ENCODE results near the gene STK25.
A peak's percentile ranks its signal among the peaks of the same experiment; 100 is the strongest.
"Not testable (repeated sequence)": the region's sequence is repeated elsewhere in the genome, so short reads cannot be mapped to it uniquely, and the experiment has no call there.

Gene STK25

DNA sequence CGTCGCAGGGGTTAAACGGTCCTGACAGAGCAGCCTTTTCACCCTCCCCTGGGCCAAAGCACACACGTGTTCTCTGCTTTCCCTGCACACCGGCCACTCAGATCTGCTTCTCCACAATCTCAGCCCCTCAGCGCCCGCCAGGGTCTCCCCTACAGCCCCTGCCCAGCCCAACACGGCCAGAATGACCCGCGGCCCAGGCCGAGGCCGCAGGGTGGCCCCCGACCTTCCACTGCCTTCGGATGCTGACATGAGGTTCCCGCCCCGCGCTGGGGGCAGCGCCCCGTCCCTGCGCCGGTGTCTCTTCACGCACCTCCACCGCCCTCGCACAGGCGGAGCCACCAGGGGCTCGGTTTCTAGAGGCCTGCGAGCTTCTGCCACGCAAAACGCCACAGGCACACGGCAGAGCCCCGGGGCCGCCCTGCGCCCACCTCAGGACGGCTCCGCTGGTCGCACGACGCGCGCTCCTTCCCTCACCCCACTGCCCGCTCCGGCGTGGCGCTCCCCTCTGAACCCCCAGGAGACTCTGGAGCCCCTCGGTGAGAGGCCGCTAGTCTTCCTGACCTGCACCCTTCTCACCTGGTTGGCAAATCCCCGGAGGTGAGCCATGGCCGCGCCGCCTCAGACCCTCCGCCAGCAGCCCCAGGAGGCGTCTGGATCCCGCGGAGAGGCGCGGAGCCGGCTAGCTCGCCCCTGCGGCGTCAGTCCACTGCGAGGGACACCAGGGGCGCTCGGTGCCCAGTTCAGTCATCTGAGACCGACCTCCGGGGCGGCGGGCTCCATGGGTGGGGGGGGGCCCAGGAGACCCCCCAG is 749 bp downstream of the STK25 start:
- no peak for DNase-seq (ENCODE audit: low read depth)
- TF ChIP-seq, protein P1, sequence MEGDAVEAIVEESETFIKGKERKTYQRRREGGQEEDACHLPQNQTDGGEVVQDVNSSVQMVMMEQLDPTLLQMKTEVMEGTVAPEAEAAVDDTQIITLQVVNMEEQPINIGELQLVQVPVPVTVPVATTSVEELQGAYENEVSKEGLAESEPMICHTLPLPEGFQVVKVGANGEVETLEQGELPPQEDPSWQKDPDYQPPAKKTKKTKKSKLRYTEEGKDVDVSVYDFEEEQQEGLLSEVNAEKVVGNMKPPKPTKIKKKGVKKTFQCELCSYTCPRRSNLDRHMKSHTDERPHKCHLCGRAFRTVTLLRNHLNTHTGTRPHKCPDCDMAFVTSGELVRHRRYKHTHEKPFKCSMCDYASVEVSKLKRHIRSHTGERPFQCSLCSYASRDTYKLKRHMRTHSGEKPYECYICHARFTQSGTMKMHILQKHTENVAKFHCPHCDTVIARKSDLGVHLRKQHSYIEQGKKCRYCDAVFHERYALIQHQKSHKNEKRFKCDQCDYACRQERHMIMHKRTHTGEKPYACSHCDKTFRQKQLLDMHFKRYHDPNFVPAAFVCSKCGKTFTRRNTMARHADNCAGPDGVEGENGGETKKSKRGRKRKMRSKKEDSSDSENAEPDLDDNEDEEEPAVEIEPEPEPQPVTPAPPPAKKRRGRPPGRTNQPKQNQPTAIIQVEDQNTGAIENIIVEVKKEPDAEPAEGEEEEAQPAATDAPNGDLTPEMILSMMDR (IDR thresholded peaks at IDR 0.05; ENCODE audit: control insufficient read depth, extremely low read depth, insufficient read depth) = peak; percentile 20; the same call in 1 of the 2 replicates
- H3K4me3 ChIP-seq (ENCODE audit: low read depth, low read length) = peak overlapping the region; percentile 62

DNA sequence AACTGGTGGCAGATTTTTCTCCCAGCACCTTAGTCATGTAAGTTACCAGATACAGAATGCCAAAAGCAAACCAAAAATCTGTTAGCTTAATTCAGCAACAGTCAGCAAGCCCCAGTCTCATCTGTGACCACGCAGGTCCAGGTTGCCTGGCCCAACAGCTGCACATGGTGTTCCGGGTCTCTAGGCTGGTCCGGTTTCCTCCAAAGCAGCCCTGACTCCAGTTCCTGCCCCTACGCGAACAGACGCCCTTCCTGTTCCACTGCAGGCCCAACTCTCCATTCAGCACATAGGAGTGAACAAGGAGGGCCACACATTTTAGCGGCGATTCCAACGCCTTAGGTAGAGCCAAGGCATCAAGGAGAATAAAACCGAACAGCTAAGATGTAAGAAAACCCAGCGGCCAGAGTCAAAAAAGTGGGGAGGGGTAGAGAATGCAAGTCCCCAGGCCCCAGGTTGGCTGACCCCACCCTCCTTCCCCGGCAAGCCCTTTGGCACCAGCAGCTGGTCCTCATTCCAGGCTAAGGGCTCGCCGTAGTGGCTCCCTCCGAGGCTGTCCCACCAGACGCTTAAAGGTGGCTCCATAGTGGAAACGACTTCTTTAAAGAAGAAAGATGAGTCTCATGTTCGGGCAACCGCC is 1.5 kb downstream of the STK25 start:
- DNase-seq (ENCODE audit: low read depth) = no peak

DNA sequence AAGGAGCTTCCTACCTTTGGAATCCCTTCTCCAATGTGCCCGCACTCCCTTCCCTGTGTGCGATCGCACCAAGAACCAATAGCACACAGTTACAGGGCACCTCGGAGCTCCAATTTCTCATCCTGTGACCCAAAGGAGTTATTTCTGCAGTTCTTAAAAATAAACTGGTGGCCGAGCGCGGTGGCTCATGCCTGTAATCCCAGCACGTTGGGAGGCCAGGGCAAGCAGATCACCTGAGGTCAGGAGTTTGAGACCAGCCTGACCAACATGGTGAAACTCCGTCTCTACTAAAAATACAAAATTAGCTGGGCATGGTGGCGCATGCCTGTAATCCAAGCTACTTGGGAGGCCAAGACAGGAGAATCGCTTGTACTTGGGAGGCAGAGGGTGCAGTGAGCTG is 2.1 kb downstream of the STK25 start:
- not testable (repeated sequence) for DNase-seq (ENCODE audit: low read depth)
- peak overlapping the region; percentile 62; the same call in 1 of the 2 replicates for H3K4me3 ChIP-seq (ENCODE audit: low read depth, low read length)

More for the DNA sequence above, 1.5 kb downstream of the STK25 start:
- TF ChIP-seq, protein P1 (IDR thresholded peaks at IDR 0.05; ENCODE audit: control insufficient read depth, extremely low read depth, insufficient read depth) = no peak
- H3K4me3 ChIP-seq (ENCODE audit: low read depth, low read length) = peak overlapping the region; percentile 62

DNA sequence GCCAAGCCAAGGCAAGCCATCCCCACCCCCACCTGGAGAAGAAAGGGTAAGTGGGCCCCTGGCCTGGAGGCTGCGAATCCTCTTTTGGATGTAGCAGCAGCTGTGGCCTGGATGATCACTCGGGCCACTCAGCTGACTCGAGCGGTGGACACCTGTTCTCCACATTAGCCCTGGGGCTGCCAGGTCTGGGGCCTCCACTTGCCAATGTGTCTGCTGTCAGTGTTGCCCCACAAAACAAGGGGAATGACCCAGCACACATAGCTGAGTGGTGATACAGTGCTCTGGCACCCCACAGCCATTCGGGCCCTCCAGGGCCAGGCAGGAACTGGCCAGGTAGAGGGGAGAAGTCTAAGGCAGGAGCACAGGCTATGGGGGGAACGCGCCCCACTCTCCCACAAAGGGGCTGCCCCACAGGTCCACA is 2.6 kb downstream of the STK25 start:
- H3K4me3 ChIP-seq (ENCODE audit: low read depth, low read length) = no peak overlapping the region
- TF ChIP-seq, protein P1 (IDR thresholded peaks at IDR 0.05; ENCODE audit: control insufficient read depth, extremely low read depth, insufficient read depth) = no peak
- no peak for DNase-seq (ENCODE audit: low read depth)

DNA sequence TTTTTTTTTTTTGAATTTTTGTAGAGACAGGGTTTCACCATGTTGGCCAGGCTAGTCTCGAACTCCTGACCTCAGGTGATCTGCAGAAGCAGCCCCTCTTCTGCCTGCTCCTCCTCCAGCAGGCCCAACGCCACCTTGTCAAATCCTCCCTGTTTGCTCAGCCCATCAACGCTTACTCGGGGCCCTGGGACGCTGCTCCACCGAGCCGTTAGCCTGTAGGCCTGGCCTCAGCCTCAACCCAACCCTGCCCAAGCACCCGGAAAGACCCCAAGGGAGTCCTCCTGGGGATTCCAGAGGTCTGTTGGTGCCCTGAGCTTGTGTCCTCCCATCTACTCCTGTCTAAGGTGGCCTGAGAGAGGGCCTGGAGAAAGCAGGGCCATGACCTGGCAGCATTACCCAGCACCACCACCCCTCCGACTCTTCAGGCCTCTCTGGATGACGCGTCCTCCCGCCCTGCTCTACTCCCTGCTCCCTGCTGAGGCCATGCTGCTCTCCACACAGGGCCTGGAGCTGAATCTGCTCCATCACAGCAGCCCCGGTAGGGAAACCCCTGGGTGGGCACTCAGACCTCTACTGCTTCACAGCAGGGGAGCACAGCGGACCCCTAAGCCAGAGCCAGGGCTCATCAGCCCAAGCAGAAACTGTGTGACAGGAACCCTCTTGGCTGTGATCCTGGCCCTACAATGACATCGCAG is 3.2 kb downstream of the STK25 start:
- no peak overlapping the region for H3K4me3 ChIP-seq (ENCODE audit: low read depth, low read length)
- DNase-seq (ENCODE audit: low read depth) = no peak
- TF ChIP-seq, protein P1 (IDR thresholded peaks at IDR 0.05; ENCODE audit: control insufficient read depth, extremely low read depth, insufficient read depth) = no peak

DNA sequence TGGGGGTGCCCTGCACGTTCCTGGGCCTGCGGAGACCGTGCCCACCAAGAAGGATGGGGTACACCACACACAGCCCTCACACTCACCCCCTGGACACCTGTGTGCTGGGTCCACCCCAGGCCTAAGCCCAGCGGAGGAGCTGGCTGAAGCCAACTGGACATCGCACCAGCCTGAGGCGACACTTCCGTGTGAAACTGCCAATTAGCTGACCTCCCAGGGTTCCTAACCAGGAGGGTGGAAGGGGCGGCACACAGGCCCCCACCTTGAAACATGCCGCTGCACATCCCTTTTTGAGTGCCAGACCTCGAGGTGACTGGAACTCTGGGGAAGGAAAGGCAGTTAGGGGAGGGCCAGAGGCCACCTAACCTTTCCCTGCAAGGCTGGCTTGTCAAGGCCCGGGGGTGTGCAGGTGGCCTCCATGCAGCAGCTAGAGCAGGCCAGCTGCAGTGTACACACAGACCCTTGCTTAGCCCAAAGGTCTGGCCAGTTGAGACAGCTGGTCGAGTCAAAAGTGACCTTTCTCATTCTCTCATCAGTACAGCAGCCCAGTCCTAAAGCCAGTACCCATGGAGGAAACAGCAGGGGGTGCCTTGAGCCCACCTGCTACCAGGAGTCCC is 4.5 kb downstream of the STK25 start:
- TF ChIP-seq, protein P1 (IDR thresholded peaks at IDR 0.05; ENCODE audit: control insufficient read depth, extremely low read depth, insufficient read depth) = no peak
- H3K4me3 ChIP-seq (ENCODE audit: low read depth, low read length) = no peak overlapping the region
- DNase-seq (ENCODE audit: low read depth) = no peak

DNA sequence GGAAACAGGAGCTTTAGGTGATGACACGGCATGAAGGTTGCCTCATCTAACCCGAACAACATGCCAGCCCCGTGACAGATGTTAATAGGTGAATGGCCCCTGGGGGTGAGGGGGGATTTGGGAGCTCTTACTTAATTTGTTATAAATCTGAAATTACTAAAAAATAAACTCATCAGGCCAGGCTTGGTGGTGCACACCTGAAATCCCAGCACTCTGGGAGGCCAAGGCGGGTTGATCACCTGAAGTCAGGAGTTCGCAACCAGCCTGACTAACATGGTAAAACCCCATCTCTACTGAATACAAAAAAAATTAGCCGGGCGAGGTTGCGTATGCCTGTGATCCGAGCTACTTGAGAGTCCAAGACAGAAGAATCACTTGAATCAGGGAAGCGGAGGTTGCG is 6.1 kb downstream of the STK25 start:
- H3K4me3 ChIP-seq (ENCODE audit: low read depth, low read length) = no peak overlapping the region
- DNase-seq (ENCODE audit: low read depth) = no peak
- TF ChIP-seq, protein P1 (IDR thresholded peaks at IDR 0.05; ENCODE audit: control insufficient read depth, extremely low read depth, insufficient read depth) = no peak

All from LNCaP clone FGC (cell line).